NK-92 (cell line): ENCODE measurements around the gene ERBB4.
"Not testable (repeated sequence)": the region's sequence is repeated elsewhere in the genome, so short reads cannot be mapped to it uniquely, and the experiment has no call there.

Experiments
- DNase-seq: peaks from one replicate; lab custom pipeline; 2025; ENCODE audit not compliant: unreplicated experiment; lab: John Stamatoyannopoulos, UW

ERBB4 gene

GRCh38 chr2:212021947-212022346 lies 516.7 kb downstream of the ERBB4 start:
- DNase-seq, result no peak

DNA sequence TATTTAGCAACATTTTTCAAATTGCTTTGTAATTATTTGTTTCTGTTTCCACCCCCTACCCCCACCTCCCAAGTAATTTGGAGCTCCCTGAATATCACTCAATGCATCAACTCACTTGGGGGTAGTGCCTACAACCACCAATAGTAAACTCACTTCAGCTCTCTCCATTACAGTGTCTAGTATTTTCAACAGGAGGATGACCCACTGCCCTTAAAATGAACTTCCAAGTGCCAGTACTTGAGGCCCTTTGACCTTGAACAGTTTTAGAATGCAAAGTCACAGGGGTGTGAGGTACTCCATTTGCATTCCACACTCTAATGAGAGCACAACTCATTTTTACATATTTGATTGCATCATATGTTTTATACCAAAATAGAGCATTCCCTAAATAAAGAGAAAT lies 523.0 kb downstream of the ERBB4 start:
- DNase-seq, result no peak

DNA sequence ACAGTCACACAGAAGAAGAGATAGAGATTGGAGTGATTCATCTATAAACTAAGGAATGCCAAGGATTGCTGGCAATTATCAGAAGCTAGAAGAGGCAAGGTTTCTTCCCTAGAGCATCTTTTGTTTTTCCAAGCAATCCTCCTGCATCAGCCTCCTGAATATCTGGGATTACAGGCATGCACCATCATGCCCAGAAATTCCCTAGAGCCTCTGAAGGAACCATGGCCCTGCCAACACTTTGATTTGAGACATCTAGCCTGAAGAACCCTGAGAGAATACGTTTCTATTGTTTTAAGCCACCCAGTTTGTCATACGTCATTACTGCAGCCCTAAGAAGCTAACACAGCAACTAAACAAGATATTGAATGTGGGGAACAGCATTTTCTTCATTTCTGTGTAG lies 525.0 kb downstream of the ERBB4 start:
- no peak for DNase-seq

DNA sequence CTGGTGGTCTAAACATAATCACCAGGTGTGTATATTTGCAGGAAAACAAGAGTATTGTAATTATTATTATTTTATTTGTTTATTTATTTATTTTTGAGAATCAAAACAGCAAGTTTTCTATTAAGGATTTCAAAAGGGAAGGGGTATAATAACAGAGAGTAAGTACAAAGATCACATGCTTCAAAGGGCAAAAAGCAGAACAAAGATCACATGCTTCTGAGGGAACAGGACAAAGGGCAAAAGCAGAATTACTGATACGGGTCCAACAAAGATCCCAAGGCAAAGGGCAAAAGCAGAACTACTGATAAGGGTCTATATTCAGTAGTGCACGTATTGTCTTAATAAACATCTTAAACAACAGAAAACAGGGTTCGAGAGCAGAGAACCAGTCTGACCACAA lies 528.3 kb downstream of the ERBB4 start:
- DNase-seq, result not testable (repeated sequence)

- DNase-seq, result no peak
Observed at GRCh38 chr2:212007972-212008371, 530.6 kb downstream of the ERBB4 start.

DNA sequence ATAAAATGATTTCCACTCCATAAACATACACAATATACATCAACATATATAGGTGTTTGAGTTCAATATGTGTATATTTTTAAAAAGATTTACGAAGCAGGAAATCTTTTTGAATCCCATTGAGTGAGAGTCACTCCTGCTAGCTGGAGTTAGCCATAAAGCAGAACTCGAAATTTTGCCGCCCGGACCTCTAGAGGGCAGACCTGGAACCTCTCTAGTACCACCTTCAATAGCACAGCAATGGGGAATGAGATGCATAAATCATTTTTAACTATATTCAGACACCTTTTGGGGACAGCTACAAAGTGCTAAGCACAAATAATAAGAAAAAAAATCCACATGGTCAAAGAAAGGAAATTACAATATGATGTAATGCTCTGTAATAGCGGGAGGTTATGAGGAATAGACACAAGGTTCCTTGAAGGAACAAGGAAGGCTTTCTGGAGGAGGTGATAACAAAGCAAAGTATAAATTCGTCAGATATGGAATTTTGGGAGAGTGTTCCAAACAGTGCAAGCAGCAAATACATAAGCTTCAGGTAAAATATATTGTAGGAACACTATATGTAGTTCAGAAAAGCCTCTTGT lies 533.4 kb downstream of the ERBB4 start:
- no peak for DNase-seq

GRCh38 chr2:212001325-212001724 lies 537.3 kb downstream of the ERBB4 start:
- no peak for DNase-seq

- no peak for DNase-seq
Observed at GRCh38 chr2:211996857-211997256, 541.7 kb downstream of the ERBB4 start.

- DNase-seq, result no peak
Observed at GRCh38 chr2:211994806-211995205, 543.8 kb downstream of the ERBB4 start.

DNA sequence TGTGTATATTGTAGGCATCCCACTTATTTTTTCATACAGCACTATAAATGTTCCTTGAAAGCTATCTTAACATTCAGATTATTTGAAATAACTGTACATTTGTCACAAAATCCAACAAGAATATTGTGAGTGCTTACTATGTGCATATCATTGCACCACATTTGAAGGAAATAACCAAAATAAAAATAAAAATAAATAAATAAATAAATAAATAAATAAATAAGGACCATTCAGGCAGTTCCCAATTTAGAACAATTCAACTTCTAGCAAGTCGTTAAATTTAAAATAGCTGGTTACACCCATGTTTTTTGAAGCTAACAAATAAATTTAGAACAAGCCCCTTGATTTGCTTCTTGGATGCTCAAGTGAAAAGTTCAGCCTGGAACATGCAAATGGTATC lies 548.3 kb downstream of the ERBB4 start:
- DNase-seq, result no peak

GRCh38 chr2:211986313-211986712 lies 552.3 kb downstream of the ERBB4 start:
- DNase-seq, result no peak

DNA sequence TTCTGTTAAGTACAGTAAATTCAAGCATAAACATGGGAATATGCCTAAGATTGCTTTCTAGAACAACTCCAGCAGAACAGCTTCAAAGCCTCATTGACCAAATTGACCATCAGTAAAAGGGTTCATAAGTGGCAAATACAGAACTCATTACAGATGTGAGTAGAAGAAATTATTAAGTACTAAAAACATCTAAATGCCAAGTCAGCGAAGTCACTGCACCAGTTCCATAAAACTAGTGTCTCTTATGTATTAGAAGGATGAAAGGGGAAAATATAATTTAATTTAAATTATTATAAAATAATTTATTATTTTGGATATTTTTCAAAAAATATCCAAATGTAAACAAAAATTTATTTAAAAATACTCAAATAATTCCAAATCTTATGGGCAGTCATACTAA lies 553.2 kb downstream of the ERBB4 start:
- no peak for DNase-seq

GRCh38 chr2:211982162-211982561 lies 556.4 kb downstream of the ERBB4 start:
- DNase-seq, result no peak

- DNase-seq, result no peak
Observed at GRCh38 chr2:211981451-211981850, 557.2 kb downstream of the ERBB4 start.

DNA sequence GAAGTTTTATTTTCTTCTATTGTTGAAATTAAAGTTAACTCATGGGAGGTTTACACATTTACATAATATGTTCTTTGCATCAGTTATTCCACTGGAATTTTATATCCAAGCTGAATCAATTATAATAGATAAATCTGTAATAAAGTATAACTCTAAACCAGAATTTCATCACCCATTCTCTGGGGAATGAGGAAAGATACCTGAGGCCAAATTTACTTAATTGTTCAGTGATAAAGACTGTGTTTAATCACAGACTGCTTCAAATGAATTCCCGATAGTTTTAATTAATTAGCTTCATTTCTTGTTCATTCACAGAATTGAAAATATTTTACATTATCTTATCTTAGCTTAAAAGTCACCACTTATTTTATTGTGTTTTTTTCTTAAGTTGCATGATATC lies 562.5 kb downstream of the ERBB4 start:
- DNase-seq, result no peak

DNA sequence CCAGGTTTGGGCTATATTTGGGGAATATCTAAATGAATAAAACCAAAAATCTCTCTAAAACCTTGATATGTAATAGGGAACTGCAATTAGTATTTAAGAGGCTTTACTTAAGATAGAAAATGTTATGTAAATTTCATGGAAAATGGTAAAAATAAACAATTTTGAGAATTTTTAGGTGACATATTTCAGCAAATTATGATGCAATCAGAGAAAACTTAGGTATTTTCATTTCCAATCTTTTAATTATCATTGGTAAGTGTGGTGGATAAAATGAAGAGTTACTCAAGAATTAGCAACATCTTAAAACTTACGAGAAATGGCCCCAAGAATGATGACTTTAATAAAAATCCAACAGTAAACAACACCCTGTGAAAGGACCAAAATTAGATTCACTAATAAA lies 571.4 kb downstream of the ERBB4 start:
- no peak for DNase-seq

GRCh38 chr2:211963969-211964368 lies 574.6 kb downstream of the ERBB4 start:
- no peak for DNase-seq

DNA sequence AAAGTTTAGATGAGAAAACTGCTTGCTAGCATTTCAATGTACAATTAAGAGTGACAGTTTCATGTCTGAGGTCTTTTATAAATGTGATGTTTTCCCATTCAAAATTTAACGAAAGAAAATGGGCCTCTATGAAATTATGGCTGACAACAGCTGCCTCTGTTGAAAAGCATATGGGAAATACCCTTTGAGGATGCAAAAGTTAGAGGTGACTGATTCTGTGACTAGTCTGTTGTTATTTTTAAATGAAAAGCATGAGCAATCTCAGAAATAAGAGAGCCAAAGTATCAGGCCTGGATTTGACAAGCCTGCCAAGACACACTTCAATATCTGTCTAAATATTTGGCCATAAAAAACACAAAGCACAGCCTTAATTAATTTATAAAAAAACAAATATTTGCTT lies 580.8 kb downstream of the ERBB4 start:
- no peak for DNase-seq

GRCh38 chr2:211955648-211956047 lies 583.0 kb downstream of the ERBB4 start:
- no peak for DNase-seq

GRCh38 chr2:211948932-211949331 lies 589.7 kb downstream of the ERBB4 start:
- DNase-seq, result no peak

- DNase-seq, result no peak
Observed at GRCh38 chr2:211946960-211947359, 591.6 kb downstream of the ERBB4 start.

GRCh38 chr2:211944572-211944971 lies 594.0 kb downstream of the ERBB4 start:
- no peak for DNase-seq

DNA sequence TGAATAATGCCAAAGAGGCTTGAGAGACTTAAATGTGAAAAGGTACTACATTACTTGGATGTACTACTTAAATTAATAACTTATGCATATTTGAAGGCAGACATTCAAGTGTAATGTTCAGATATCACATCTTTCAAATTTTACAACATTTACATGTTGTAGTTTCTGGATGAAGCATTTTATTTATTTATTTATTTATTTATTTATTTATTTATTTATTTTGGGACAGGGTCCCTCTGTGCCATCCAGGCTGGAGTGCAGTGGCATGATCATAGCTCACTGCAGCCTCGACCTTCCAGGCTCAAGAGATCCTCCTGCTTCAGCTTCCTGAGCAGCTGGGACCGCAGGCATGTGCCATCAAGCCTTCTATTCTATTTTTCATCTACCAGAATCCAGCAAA lies 596.4 kb downstream of the ERBB4 start:
- DNase-seq, result no peak
